GM12878 (cell line): ENCODE results near the gene ANXA11. TPM values are rescaled to one million over a fixed set of nuclear protein-coding genes. Genes with fewer than 3 reads are reported as not detected.

Experiments
- BMI1 ChIP-seq: fragments of 450-650 bp; IDR thresholded peaks from 2 replicates; pipeline ENCODE4 v1.6.1; 2016; ENCODE audit warnings: mild to moderate bottlenecking, moderate library complexity, borderline replicate concordance
- CEBPZ ChIP-seq: fragments of 150-350 bp; IDR thresholded peaks from 2 replicates; pipeline ENCODE4 v1.6.1; 2016; ENCODE audit warnings: low read depth, low read length
- MLLT1 ChIP-seq: fragments of 450-650 bp; IDR thresholded peaks from 2 replicates; pipeline ENCODE4 v1.6.1; 2016; ENCODE audit warnings: mild to moderate bottlenecking
- MTA3 ChIP-seq: IDR thresholded peaks from 2 replicates; pipeline ENCODE4 v1.6.1; 2012; ENCODE audit warnings: low read length, inconsistent platforms, borderline replicate concordance
- TBL1XR1 ChIP-seq: IDR thresholded peaks from 2 replicates; pipeline ENCODE4 v1.6.1; 2012; ENCODE audit warnings: low read depth, low read length, improper control_type of control experiment
- ZNF592 ChIP-seq: fragments of 450-650 bp; IDR thresholded peaks from 2 replicates; pipeline ENCODE4 v1.6.1; 2017; ENCODE audit warnings: mild to moderate bottlenecking, moderate library complexity
- polyA plus RNA-seq, 11 experiments: library from polyadenylated mRNA; depleted of rRNA in 4 of 11; unstranded in 6 of 11; stranded (reverse) in 5 of 11; fragments of >200 nt; fragmentation: Nextera tagmentation in 4 of 11; fragmentation: Illumina TruSeq in 1 of 11; extraction: Ambion mirVana in 4 of 11; extraction: Trizol in 1 of 11; gene quantifications; 1 replicate in 1 of 11; 2 replicates in 10 of 11; pipeline versions ENCODE4 v1.2.1 to v1.2.3, GENCODE V29; 2011 to 2016; ENCODE audit warnings: inconsistent platforms in 2 of 11, missing spikeins in 2 of 11, low read depth in 1 of 11
- total RNA-seq, 4 experiments: library from RNA; depleted of rRNA in 3 of 4; stranded (reverse); fragments of >200 nt in 3 of 4; fragmentation: Illumina TruSeq in 1 of 4; extraction: Trizol in 1 of 4; gene quantifications; 2 replicates each; pipeline versions ENCODE4 v1.2.1 to v1.2.3, GENCODE V29; 2013 to 2021

ANXA11 gene
- total and polyA plus RNA-seq, 10 of the 15 experiments (the other 5 are each of a cell fraction or from before 2014, with no cell fraction given): 25.0 to 129 (median 72.2) TPM

- TF ChIP-seq ZNF592 (no peak), TBL1XR1 (no peak), CEBPZ (no peak), BMI1 (no peak), MLLT1 (no peak), MTA3 (no peak)
These were observed 44.7 kb downstream of the ANXA11 start (continued) for GRCh38 chr10:80160361-80161320.
